IPS-20b (cell line): ENCODE measurements around the gene SYNM.

ENCODE experiments used
- H3K27ac ChIP-seq: one replicate; pipeline ENCODE4 v1.5.1; 2013; ENCODE audit warnings: low read length
- H3K27me3 ChIP-seq: 2 replicates; pipeline ENCODE4 v1.6.1; 2013; ENCODE audit warnings: mild to moderate bottlenecking, low read length, inconsistent platforms; ENCODE audit not compliant: insufficient read depth
- H3K36me3 ChIP-seq: 2 replicates; pipeline ENCODE4 v1.6.1; 2013; ENCODE audit warnings: low read depth, mild to moderate bottlenecking, inconsistent platforms, low read length, moderate library complexity; ENCODE audit not compliant: insufficient read depth
- H3K4me1 ChIP-seq: 2 replicates; pipeline ENCODE4 v1.6.1; 2013; ENCODE audit warnings: mild to moderate bottlenecking, control low read depth, inconsistent platforms, low read length, moderate library complexity; ENCODE audit not compliant: insufficient read depth
- H3K4me3 ChIP-seq: 2 replicates; pipeline ENCODE4 v1.5.1; 2013; ENCODE audit warnings: mild to moderate bottlenecking, low read length, inconsistent platforms
- H3K9ac ChIP-seq: 2 replicates; pipeline ENCODE4 v1.6.1; 2013; ENCODE audit warnings: low read depth, mild to moderate bottlenecking, inconsistent platforms, low read length, moderate library complexity
- H3K9me3 ChIP-seq: 2 replicates; pipeline ENCODE4 v1.6.1; 2013; ENCODE audit warnings: mild to moderate bottlenecking, low read depth, low read length, inconsistent platforms; ENCODE audit not compliant: insufficient read depth

The SYNM gene

DNA sequence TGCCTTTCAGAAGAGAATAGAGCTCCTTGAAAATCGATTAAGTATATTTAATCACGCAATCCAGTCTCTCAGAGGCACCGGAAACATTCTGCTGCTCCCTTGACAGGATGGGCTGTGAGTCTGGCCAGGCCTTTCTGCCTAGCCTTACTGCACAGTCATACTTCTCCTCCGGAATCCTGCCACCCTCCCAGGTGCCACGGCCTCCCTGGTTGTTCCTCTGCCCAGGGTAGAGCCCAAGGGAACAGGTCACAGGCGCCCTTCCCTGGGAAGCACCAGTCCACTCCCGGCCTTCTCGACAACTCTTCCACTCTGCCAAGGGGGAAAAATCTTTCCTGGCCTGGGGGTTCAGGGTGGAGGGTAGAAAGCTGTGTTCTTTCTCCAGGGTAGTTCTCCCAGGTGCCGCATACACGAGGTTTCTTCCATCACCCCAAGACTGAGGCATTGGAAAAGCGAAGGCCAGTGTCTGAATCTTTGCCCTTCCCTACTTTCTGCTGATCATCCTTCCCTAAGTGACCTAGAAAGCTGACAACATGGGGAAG is 17.4 kb upstream of the SYNM start:
- no peak overlapping the region for H3K4me3 ChIP-seq

DNA sequence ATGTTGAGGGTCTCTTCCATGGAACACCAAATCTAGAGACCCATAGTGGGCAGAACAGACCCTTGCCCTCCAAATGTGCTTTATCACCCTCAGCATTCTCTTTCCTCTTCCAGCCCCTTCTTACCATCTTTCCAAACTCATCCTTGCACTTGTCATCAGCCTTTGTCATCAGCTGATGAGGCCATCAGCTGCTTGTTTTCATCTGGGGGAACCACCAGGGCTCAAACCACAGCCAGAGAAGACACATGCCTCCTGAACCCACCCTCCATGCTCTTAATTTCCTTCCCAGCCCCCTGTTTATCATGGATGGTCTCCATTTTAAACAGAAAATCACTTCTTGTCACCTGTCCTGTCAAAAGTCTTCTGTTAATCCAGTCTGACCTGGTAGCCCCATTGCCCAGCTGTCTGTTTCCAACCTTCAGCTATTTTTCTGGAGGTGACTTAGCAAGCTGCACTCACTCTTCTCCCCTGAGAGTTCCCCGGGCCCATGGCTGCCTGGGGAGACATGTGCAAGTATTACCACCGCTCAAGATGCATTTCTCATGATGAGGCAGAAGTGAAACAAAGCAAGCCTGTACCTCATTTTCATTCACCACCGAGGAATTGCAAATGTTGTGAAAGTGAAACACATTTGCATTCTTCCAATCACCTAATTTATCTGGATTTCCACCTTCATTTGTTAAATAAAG is 14.7 kb upstream of the SYNM start:
- H3K36me3 ChIP-seq, result no peaks in the 10 kb centered on the region
- peaks cover 6% of the 10 kb centered on the region; the same call in 1 of the 2 replicates for H3K4me1 ChIP-seq
- H3K27me3 ChIP-seq, result no peaks in the 10 kb centered on the region
- H3K4me3 ChIP-seq, result no peak overlapping the region
- H3K27ac ChIP-seq, result no peak overlapping the region
- H3K9ac ChIP-seq, result peak overlapping the region; percentile 25; the same call in 1 of the 2 replicates
- no peaks in the 10 kb centered on the region for H3K9me3 ChIP-seq

More for the DNA sequence above, 17.4 kb upstream of the SYNM start:
- Histone ChIP-seq H3K4me1 (peaks cover 6% of the 10 kb centered on the region; the same call in 1 of the 2 replicates), H3K27me3 (no peaks in the 10 kb centered on the region), H3K27ac (no peak overlapping the region), H3K9ac (no peak overlapping the region), H3K9me3 (peaks cover 5% of the 10 kb centered on the region; the same call in 1 of the 2 replicates), H3K36me3 (no peaks in the 10 kb centered on the region)

DNA sequence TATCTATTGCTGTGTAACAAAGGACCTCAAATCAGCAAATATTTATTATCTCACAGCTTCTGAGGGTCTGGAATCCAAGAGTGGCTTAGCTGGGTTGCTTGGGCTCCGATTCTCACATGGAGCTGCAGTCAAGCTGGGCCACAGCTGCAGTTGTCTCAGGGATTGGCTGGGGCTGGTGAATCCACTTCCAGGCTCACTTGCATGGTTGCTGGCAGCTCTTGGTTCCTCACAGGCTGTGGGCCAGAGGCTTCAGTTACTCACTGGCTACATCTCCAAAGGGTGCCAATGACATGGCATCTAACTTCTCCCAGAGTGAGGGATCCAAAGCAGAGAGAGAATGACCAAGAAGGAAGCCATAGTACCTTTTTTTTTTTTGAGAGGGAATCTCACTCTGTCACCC is 13.9 kb upstream of the SYNM start:
- Histone ChIP-seq H3K27ac (no peak overlapping the region), H3K4me3 (no peak overlapping the region), H3K9ac (no peak overlapping the region), H3K9me3 (no peaks in the 10 kb centered on the region), H3K4me1 (peaks cover 6% of the 10 kb centered on the region; the same call in 1 of the 2 replicates), H3K27me3 (no peaks in the 10 kb centered on the region), H3K36me3 (no peaks in the 10 kb centered on the region)

DNA sequence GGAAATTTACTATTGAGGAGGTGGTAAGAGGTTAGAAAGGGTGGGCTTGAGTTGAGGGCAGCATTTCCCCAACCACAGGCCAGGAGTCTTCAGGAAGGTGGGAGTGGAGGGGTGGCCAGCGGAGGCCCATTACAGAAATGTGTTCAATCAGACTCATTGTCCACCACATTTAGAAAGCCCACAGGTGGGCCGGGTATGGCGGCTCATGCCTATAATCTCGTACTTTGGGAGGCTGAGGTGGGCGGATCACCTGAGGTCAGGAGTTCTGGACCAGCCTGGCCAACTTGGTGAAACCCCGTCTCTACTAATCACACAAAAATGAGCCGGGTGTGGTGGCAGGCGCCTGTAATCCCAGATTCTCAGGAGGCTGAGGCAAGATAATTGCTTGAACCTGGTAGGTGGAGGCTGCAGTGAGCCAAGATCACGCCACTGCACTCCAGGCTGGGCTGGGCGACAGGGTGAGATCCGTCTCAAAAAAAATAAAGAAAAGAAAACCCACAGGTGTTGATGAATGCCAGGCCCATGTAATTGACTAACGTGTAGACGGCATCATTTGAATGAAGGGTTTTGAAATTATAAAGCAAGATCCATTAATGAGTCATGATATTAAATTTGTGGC is 12.2 kb upstream of the SYNM start:
- Histone ChIP-seq H3K27ac (no peak overlapping the region), H3K4me3 (no peak overlapping the region), H3K9me3 (no peaks in the 10 kb centered on the region), H3K4me1 (peaks cover 6% of the 10 kb centered on the region; the same call in 1 of the 2 replicates), H3K9ac (no peak overlapping the region), H3K27me3 (peaks cover 8% of the 10 kb centered on the region), H3K36me3 (no peaks in the 10 kb centered on the region)

DNA sequence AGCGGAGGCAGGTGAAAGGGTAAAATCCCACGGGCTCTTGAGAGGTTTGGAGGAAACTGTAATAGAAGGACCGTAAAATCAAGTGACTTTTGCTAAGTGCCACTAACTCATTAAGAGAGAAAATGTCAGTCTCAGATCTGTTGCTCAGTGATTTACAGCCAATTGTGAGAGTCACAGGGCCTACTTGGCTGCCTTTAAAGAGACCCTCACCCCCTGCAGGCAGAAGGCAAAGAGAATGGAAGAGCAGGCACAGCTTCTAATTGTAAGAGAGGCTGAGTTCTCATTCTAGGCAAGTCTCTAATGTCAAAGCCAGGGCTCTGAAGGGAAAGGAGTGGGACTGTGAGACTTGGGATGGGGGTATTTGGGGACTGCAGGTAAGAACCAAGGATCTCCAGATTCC is 9.3 kb upstream of the SYNM start:
- Histone ChIP-seq H3K27me3 (peaks cover 37% of the 10 kb centered on the region), H3K9me3 (no peaks in the 10 kb centered on the region), H3K36me3 (no peaks in the 10 kb centered on the region), H3K4me3 (no peak overlapping the region), H3K27ac (no peak overlapping the region), H3K9ac (no peak overlapping the region), H3K4me1 (no peaks in the 10 kb centered on the region)

DNA sequence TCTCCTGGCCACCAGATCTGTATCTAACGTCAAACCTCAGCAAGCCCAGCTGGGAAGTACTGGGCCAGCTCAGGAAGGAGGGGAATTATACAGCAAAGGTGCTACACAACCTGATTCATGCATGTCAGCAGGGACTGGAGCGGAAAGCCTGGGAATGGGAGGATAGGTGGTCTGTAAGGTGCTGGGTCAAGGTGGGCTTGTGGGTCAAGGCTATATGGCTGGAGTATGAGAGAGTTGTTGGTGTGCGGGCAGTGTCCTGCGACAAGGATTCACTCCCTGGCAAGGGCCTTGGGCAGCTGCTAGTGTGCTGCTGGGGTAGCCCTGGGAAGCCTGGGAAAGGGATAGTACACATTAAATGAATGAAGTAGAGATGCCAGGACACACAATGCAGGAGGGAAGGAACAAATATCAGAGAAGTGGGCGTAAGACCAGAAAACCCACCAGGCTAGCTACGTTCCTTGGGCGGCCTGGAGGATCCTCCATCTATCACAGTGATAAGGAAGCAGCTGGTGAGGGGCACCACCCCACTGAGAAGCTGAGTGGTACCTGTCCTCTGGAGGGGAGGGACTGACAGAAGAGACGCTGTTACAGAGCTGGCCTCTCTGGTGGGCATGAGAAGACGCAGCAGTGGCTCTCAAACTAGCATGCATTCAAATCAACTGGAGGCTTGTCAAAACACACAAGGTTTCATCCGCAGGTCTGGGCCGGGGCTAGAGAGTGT is 8.5 kb upstream of the SYNM start:
- Histone ChIP-seq H3K9ac (no peak overlapping the region), H3K36me3 (no peaks in the 10 kb centered on the region), H3K4me1 (no peaks in the 10 kb centered on the region), H3K9me3 (no peaks in the 10 kb centered on the region), H3K27ac (no peak overlapping the region), H3K4me3 (no peak overlapping the region), H3K27me3 (peaks cover 44% of the 10 kb centered on the region)

DNA sequence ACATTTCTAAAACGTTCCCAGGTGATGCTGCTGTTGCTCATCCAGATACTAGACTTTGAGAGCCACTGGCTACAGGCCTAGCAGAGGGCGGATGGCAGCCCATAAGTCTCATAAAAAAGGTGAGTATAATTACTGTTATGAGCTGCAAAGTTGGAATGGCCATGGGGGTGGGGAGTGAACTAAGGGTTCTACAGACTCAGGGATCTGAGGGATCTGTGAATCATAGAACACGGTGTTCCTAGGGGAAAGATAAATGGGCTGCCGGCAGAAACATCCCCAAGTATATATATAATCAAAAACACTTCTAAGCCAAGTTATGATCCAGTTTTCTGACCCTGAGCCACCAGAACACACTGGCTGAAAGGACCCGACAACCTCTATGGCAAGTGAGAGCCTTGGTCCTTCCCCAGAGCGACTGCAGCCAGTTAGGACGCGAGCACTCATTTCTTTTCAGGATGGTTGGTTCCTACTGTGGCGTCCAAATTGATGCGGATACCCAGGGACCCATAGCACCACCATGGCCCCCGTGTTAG is 7.9 kb upstream of the SYNM start:
- no peaks in the 10 kb centered on the region for H3K4me1 ChIP-seq
- H3K27me3 ChIP-seq, result peaks cover 51% of the 10 kb centered on the region
- H3K9ac ChIP-seq, result no peak overlapping the region
- H3K4me3 ChIP-seq, result no peak overlapping the region
- no peaks in the 10 kb centered on the region for H3K9me3 ChIP-seq
- H3K27ac ChIP-seq, result no peak overlapping the region
- H3K36me3 ChIP-seq, result no peaks in the 10 kb centered on the region

DNA sequence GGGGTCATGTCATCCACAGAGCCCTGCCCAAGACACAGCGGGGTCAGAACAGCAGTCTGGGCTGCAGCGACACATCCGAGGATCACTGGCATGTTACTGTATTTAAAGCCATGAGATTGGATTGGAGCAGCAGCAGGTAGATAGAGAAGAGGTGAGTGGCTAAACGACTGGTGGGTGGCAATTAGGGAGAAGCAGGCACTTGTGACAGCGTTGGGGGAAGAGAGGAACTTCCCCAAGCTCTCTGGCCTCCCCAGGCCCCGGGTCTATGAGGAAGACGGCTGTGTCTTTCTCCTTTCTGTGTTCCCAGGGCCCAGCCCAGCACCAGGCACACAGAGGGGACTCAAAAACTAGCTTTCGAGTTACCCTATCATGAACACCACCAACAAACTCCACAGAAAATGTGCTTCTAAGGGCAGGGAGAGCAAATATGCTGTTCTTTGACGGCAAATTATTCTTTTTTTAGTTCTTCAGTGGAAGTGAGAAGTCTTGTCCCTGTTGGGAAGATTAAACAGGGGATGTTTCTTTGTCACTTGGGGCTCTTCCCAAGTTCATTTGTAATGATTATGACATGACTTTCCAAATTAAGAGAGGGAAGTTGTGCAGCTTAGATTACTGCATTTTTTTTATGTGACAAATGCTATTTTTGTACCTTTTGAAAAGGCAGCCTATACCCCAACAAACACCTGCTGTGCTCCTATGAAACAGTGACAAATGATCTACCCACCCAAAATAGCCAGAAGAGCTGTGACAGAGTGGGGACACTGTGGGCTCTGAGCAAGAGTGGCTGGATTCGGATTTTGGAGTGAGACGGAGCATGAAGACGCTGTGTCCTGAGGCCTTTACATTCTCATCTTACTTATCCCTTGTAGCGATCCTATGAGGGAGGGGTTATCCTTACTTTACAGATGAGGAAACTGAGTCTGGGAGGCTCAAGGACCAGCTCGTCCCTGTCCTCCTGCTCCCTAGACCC is 7.2 kb upstream of the SYNM start:
- Histone ChIP-seq H3K27me3 (peaks cover 58% of the 10 kb centered on the region), H3K4me1 (no peaks in the 10 kb centered on the region), H3K4me3 (no peak overlapping the region), H3K27ac (no peak overlapping the region), H3K9ac (no peak overlapping the region), H3K9me3 (no peaks in the 10 kb centered on the region), H3K36me3 (no peaks in the 10 kb centered on the region)

DNA sequence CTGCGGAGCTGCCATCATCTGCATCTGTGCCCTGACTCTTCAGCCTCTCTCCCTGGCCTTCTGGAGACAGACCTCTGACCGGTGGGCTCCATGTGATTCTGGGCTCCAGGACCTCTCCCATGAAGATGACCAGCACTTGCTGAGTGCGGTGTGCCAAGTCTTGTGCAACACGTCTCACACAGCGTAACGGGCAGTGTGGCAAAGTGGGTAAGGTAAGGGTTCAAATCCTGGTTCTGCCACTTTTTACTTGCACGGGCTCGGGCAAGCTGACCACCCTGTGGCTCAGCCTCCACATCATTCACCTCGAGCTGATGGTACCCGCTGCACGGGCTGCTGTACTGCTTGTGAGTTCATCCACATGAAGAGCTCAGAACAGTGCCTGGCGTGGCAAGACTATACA is 6.5 kb upstream of the SYNM start:
- Histone ChIP-seq H3K9ac (no peak overlapping the region), H3K4me1 (no peaks in the 10 kb centered on the region), H3K27me3 (peaks cover 65% of the 10 kb centered on the region)

DNA sequence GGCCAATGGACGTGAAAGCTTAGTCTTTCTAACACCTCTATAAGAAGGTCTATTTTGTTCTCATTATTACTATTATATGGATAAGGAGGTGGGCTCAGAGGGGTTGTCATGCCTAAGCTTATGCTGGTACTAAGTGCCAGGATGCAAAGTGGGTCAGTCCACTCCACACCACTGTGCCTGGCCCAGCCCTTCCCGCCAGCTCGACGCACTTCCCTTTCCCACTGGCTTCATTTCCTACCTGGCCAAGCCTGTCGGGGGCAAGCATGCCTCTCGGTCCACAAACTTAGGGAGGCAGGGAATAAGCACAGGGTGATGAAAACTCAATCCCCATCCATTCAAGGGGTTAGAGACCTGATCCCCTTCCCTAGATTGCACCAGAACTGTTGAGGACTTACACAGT is 5.9 kb upstream of the SYNM start:
- no peaks in the 10 kb centered on the region for H3K36me3 ChIP-seq
- H3K27ac ChIP-seq, result no peak overlapping the region
- H3K9ac ChIP-seq, result no peak overlapping the region
- H3K27me3 ChIP-seq, result peaks cover 66% of the 10 kb centered on the region
- no peaks in the 10 kb centered on the region for H3K4me1 ChIP-seq
- no peak overlapping the region for H3K4me3 ChIP-seq
- no peaks in the 10 kb centered on the region for H3K9me3 ChIP-seq

More for the DNA sequence above, 6.5 kb upstream of the SYNM start:
- no peak overlapping the region for H3K27ac ChIP-seq
- H3K36me3 ChIP-seq, result no peaks in the 10 kb centered on the region
- no peaks in the 10 kb centered on the region for H3K9me3 ChIP-seq
- no peak overlapping the region for H3K4me3 ChIP-seq

DNA sequence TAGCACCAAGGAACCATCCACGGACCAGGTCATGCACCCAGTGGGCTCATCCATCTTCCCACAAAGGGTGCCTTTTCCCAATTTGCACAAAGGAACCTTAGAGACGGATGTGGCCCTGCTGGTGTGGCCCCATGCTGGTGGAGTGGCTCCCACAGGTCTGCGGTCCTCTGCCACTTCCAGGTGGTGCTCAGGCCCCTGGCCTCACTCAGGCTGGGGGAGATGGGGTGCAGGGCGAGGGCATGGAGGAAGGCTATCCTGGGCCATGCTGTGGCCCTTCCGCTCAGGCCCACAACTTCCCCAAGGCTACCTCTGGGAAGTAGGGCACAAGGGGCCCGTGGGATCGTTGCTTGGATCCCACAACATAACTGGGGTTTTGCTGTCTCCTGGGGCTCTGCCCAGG is 5.2 kb upstream of the SYNM start:
- Histone ChIP-seq H3K36me3 (no peaks in the 10 kb centered on the region), H3K4me1 (no peaks in the 10 kb centered on the region), H3K27me3 (peaks cover 66% of the 10 kb centered on the region), H3K9me3 (no peaks in the 10 kb centered on the region), H3K9ac (no peak overlapping the region), H3K27ac (no peak overlapping the region), H3K4me3 (no peak overlapping the region)
